C1 segment of cervical spinal cord (tissue), 14 donors: ENCODE results near the gene RRP8.
A peak's percentile ranks its signal among the peaks of the same experiment; 100 is the strongest.

Experiments
- DNase-seq, 14 donors: peaks; one replicate each; lab custom pipeline; 2025; lab: John Stamatoyannopoulos, UW

The RRP8 gene

DNA sequence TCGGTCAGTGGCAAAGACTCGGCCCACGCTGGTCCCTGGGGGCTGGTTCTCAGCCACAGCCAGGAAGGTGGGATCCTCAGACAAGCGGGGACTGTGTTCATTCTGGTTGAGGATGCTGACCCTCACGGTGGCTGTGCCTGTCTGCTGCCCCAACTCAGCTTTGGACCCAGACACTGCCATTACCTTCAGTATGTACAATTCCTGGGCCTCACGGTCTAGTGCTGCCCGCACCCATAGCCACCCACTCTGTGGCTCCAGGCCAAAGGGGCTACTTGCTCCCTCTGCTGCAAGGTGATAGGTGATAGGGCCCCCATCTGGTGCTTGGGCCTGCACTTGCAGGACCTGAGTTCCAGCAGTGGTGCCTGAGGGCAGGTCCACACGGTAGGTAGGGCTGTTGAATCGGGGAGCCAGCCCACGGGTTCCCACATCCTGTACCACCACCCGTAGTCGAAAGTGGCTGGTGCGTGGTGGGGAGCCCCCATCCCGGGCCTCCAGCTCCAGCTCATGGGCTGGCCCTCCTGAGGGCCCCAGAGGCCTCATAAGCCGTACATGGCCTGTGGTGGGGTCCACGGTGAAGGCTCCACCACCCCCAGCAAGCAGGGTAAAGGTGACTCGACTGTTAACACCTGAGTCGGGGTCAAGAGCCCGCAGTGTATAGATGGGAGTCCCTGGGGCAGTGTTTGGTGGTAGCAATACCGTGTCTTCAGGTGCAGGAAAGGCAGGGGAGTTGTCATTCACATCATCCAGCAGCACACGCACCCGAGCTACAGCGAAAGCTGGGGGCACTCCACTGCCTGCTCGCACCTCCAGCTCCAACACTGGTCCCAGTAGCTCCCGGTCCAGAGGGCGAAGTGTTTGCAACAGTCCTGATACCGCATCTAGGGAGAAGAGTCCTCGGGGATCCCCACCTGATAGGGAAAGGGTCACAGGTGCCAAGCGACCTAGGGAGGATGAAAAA, 29.0 kb upstream of the RRP8 start:
- no peak for DNase-seq

DNA sequence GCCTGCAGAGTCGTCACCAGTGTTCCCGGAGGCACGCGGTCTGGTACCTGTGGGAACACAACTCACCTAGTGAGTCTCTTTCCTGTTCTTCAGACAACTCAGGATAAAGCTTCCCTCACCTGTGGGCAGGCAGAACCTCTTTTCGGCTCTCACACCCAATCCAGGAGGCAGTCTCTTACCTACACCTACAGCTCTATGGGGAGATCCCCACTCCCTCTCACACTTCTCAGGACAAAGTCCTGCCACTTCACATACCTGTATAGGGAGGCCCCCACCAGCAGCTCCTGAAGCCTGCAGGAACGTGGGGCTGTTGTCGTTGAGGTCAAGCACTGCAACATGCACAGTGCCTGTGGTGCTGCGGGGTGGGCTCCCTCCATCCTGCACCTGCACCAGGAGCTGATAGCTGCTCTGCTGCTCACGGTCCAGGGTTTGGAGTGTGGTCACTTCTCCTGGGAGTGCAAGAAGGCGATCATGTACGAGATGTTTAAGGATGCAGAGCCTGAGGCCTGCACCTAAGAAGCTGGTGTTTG, 28.0 kb upstream of the RRP8 start:
- no peak for DNase-seq

DNA sequence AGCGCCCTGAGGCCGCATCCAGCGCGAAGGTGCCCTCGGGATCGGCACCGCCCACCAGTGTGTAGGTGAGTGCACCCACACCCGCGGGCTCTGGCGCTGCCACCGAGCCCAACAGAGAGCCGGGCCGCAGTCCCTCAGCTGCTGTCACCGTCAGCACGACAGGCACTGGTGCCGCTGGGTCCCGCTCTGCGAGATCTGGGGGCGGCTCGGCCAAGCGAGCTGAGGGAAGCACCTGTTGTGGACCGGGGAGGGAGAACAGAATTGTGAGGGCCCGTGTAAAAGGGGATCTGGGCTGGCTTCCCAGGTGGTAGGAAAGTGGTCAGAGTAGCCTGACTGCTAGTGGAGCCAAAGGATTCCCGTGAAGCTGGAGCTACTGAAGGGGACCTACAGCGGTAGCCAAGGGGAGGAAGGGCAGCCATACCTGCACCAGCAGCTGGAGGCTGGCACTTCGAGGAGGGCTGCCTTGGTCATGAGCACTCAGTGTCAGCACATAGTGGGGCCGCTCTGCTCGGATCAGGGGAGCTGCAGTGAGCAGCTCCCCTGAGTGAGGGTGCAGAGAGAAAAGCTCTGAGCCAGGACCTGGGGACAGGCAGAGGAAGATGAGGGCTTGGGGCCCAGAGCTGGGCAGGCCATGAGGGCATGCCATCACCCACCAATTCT, 27.3 kb upstream of the RRP8 start:
- no peak for DNase-seq

DNA sequence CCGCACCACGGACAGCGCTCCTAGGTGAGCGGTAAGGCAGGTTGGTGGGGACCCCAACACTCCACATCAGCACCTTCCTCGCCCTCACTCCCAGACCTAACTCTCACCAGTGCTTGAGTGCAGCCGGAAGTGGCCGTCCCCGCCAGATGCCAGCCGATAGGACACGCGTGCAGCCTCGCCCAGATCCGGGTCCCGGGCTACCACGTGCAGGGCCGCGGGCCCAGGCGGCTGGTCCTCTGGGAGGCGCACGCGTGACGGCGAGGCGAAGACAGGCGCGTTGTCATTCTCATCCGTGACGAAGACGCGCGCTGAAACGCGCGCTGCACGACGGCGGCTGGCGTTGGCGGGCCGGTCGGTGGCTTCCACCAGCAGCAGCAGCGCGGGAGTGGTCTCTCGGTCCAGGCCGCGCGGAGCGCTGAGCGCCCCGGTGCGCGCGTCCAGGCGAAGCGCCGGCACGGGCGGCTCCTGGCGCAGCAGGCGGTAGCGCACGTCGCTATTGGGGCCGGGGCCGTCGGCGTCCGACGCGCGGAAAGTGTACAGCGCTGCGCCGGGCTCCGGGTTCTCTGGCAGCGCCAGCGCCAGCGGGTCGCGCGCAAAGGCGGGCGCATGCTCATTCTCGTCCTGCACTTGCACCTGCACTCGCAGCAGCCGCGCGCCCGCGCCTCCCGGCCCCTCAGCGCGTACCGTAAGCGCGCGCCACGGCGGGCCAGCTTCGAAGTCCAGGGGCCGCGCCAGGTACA, 26.6 kb upstream of the RRP8 start:
- no peak for DNase-seq

DNA sequence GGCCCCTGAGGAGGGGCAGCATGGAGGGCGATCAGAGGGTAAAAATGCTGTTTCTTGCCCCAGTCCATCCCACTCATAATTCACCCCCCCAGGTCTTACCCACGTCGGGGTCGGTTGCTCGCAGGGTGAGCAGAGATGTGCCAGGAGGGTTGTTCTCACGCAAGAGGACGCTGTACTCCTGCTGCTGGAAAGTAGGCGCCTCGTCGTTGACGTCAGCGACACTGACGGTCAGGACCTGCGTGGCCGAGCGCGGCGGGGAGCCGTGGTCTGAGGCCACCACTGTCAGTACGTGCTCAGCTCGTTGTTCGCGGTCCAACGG, 26.1 kb upstream of the RRP8 start:
- no peak for DNase-seq

DNA sequence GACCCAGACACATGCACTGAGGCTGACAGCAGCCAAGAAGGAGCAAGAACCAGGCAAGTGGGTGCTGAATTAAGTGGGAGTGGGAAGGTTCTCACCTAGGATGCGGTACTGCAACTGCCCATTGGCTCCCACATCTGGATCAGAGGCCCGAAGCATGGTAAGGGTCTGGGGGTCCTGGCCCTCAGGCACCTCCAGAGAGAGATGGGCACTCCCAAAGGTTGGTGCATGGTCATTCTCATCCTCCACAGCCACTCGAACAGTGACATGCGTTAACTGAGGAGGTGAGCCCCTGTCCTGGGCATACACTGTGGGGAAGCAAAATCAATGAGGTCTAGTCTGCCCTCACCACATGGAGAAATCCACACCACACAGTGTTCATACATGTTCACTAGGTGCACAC, 25.1 kb upstream of the RRP8 start:
- DNase-seq = no peak

DNA sequence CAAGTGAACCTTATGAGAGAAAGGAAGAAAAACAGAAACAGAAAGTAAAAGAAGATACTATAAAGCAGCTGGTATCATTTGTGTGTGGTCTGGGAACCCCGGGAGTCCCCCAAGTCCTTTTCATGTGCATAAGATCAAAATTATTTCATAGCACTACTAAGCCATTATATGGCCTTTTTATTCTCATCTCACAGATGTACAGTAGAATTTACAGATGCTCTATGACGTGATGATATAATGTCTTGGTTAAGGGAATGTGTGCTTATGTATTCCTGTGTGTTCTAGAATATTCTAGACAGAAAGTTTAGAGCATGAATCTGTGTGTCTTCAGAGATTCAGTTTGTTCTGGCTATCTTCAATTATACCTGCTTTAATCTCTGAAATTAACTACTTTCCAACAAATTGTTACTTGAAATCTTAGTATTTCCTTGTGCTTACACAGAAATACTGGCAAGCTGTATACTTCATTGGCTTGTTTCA, 24.4 kb upstream of the RRP8 start:
- DNase-seq = no peak

DNA sequence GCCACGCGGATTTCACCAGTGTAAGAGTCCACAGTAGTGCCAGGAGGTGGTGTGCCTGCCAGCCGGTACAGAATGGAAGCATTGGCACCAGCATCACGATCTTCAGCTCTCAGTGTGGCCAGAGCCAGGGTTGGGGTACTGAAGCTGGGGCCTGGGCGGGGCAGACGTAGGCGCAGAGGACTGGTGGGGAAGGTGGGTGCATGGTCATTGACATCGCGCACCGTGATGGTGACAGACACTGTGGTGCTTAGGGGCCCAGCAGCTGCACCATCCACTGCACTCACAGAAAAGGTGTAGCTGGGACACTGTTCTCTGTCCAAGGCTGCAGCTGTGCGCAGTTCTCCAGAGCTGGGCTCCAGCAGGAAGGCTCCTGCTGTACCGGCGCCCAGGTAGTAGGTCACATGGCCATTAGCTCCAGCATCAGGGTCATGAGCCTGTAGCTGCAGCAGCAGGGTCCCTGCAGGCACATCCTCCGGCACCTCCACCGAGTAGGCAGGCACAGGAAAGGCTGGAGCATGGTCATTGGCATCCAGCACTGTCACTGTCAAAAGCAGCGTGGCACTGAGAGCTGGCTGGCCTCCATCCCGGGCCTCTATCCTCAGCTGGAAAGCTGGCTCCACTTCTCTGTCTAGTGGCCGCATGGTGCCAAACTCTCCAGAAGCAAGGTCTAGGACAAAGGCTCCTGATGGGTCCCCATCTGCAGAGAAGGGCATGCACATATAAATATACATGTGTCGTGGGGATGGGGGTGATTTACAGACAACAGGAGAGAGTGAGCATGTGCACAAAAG, 23.8 kb upstream of the RRP8 start:
- DNase-seq = peak in 9 of 14 donors; percentile 10 to 60 (median 18)

DNA sequence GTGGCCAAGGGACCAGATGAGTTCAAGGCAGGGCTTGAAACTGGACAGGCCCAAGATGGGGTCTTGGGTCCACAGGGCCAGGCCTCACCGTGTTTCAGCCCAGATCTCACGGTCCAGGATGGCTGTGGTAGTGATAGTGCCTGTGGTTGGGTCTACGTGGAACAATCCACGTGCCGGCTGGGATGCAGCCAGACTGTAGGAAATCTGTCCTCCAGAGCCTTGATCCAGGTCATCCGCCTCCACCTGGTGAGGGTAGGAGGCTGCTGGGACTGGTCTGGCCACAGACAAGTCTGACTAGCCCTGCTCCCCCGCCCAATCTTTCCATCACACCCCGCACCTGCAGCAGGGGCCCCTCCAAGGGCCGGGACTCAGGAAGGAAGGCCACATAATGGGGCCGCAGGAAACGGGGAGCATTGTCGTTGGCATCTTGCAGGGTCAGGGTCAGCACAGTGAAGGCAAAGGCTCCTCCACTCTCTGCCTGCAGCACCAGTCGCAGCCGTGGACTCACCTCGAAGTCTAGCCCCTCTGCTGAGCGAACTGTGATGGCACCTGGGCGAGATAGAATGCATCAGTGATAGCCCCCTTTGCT, 22.5 kb upstream of the RRP8 start:
- no peak for DNase-seq

DNA sequence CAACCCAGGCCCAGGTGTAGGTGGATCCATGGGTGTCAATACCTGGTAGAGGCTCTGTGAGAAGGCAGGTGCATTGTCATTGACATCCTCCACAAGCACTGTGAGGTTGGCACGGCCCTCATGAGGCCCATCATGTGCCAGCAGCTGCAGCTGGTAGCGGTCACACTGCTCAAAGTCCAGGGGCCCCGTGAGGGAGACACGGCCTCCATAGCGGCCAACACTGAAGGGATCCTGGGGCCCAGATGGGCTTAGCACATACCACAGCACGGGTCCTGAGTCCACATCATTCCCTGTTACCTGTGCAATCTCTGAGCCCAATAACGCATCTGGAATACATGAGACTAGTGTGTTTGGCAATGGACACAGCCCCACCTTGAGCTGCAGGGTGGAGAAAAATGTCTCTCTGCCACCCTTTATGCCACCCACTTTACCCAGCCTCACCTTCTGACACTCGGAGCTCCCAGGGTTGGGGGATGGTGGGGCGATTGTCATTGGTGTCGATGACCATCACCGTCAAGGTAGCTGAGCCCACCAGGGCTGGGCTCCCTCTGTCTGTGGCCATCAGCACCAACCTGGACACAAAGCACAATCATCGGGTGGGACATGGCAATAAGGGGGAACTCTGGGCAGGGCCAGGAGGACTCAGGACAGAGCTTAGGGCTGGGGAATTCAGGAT, 21.9 kb upstream of the RRP8 start:
- no peak for DNase-seq

DNA sequence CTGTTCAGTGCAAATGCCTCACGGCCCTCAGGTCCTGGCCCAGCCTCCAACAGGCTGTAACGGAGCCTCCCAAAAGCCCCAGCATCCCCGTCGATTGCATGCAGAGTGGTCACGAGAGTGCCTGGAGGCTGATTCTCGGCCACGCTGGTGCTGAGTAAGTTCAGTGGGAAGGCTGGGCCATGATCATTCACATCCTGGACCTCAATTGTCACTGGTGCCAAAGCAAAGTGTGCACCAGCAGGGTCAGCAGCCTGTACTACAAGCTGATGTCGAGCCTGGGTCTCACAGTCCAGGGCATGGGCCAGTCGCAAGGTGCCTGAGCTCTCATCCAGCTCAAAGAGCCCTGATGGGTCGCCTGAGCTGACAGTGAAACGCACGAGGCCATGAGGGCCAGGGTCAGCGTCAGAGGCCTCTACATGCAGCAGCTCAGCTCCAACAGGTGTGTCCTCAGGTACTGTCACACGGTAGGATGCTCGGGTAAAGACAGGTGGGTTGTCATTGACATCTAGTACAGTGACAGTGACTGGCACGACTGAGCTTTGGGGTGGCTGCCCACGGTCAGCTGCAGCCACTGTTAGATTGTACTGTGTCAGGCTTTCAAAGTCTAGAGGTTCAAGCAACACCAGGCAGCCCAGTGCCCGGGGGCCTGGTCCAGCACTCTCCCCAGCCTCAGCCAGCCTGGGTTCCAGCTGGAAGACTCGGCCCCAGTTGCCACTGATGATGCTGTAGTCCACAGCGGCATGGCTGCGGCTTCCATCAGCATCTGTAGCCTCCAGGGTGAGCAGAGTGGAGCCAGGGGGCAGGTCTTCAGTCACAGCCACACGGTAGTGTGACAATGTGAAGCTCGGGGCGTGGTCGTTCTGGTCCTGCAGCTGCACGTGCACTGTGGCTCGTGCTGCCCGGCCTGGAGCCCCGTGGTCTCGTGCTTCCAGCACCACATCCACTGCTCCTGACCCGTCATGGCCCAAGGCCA, 20.3 kb upstream of the RRP8 start:
- no peak for DNase-seq

DNA sequence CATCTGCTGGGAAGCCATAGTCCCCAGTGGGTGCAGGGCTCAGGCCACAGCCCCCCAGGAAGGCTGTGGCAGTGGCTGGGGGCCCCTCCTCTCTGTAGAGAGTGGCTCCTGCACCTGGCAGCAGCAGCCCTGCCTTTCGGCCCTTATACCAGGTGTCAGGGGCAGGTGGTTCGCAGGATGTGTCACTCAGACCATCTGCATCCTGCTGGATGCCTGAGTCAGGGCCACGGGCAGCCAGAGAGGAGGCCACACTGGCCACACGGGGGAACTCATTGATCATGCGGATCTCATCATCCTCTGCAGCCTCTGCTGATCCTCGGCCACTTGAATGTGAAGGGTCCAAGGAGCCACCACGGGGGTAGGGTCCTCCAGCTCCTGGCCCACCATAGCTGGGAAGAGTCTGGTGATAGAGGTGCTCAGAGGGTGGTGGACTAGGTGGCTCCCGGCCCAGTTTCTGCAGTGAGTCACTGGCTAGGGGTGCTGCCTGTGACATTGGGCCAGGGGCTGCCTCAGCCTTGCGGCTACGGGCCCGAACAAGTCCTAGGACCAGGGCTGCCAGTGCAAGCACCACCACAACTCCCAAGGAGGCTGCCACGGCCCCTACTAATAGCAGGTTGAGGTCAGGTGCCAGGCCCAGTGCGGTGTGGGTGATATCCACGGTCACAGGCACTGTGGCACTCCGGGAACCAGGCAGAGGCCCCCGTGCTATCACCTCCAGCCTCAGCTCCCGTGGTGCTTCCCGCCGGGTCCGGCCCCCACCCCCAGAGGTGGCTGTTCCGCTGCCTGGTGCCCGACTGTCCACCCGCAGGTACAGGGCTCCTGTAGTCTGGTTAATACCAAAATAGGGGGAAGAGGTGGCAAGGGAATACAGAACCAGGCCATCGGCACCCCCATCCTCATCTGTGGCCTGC, 19.1 kb upstream of the RRP8 start:
- DNase-seq = no peak

DNA sequence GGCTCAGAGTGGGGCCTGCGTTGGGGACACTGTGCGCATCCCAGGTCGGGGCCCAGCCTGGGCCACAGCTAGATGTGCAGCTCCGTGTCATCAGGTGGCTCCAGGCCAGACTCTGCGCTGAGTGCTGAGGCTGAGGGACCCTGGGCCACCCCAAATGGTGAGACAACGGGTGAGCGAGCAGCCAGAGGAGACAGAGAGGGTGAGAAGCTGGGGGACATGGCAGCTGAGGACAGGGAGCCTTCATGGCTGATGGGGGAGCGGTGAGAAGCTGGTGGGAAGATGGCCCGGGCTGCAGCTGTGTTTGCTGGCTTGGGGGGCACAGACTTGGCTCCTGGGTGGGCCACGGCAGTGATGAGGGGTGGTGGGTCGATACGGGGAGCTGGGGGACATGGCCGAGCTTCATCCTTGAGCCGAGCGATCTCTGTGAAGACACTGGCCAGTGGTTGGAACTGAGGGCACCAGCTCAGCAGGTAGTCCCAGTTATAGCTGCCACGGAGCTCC, 18.3 kb upstream of the RRP8 start:
- DNase-seq = no peak

DNA sequence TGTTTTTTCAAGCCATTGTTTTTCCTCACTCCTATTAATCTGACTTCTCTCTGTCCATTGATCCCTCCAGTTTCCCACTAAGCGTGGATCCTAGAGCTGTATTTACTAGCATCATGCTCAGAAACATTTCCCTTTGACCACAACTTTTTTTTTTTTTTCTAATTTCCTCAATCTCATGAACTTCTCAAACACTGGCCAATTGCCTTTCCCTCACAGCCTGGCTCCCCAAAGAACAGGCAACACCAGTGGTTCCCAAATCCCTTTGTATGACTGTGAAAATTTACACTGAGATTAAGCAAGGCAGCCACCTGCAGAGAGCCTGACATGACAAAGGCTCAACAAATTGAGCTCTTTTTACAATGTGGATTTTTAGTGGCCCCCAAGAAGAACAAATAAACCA, 17.2 kb upstream of the RRP8 start:
- DNase-seq = no peak

DNA sequence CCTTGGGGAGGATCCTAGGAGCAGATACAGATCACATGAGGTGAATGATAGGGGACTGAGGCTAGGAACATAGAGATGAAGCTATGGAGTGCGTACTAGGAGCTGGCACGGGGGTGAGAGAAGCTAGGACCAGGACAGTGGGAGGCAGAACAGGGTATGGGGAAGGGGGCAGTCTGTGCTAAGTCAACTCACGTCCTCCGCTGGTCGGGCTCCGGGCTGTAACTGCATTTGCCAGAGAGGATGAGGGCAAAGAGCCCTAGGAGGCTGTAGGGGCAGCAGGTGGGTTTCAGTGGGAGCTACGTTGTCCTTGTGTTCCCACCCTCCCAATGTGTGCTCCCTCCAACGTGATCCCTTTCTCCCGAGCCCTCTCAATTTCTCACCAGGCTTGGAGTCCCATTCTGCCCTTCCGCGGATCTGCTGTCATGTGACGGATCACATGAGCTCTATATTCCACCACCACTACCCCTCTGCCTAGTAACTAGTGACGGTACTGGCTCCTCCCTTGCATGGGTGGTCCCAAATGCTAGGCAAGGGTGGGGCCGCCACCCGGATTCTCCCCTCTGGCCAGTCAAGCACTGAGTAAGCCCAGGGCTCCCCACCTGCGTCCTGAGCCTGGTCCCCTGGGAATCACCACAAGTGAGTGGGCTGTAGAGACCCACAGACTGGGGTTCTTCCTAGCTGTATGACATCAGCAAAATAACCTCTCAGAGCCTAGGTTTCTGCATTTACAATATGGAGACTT, 15.8 kb upstream of the RRP8 start, which contains the start of gene TPP1:
TPP1 (minus strand) TSS at position 419 of the 742 bp plus-strand sequence; CDS start at position 397, 22 bp downstream.
- peak; percentile 51 to 97 (median 87) for DNase-seq

DNA sequence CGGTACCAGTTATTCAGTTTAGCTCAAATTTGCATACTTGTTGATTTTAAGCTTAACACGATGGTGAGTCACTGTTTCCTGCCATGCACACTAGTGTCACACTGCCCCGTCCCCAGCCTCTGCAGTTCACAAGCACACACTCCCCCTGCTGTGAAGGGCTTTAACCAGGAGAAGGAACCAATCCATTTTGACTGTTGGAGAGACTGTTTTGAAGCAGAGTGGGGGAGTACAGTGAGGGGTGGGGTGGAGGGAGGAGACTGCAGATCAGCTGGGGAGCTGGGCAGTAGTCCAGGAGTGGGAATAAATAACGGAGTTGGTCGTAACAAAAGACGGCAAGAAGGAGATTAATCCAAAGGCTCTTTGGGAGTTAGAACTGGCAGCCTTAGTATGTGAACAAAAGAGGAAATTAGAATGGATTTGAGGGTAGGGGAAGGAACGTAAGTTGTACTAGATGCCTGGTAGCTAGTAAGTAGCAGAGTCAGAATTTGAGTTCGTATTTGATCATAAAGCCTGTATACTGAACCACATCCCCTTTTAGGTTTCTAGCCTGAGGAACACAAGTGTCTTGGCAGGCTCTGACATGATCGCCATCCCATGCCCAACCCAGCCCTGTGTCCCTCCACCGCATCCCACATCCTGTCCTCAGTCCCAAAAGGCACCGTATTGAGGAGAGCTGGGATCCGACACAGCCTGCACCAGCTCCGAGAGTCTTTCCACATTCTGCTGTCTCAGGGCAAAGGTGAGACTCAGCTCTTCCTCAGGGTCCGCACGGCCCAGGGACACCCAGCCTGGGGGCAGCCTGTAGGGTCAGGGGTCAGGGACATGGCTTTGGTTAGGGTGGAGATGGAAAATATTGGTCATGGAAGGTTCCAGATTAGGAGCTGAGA, 14.9 kb upstream of the RRP8 start:
- DNase-seq = peak in 11 of 14 donors; percentile 37 to 72 (median 54)
